Activated CD8-positive, alpha-beta T cell treated with anti-CD3 and anti-CD28 coated beads, Interleukin-2, amount 10 ng/mL, durations not matched to agents 7 days and 5 days (primary cell): Measurements from ENCODE around the gene LETMD1. TPM values are rescaled to one million over a fixed set of nuclear protein-coding genes. Genes with fewer than 3 reads are reported as not detected.

Experiments used
- ATAC-seq: fragments of 150-1000 bp; cut with Tn5 transposase; one replicate; pipeline ENCODE4 v1.10.0; 2021; ENCODE audit warnings: moderate library complexity
- CTCF ChIA-PET: fragments of 350-600 bp; sonication (Branson Sonifier 250); formaldehyde crosslinking; loops from one replicate; lab custom pipeline; 2021; ENCODE audit warnings: antibody characterized with exemption; lab: Charles Lee
- POLR2A ChIA-PET: fragments of 350-600 bp; sonication (Branson Sonifier 250); formaldehyde crosslinking; loops from one replicate; lab custom pipeline; 2021; ENCODE audit warnings: antibody characterized with exemption; lab: Charles Lee
- DNase-seq: peaks from one replicate; pipeline ENCODE4 v3.0.0-alpha.2; 2020
- H3K27ac Mint-ChIP-seq: one replicate; pipeline ENCODE4 v1.8.0; 2021; ENCODE audit warnings: mild to moderate bottlenecking, mixed read lengths
- H3K27me3 Mint-ChIP-seq: one replicate; pipeline ENCODE4 v1.8.0; 2021; ENCODE audit warnings: low read depth, mixed read lengths
- H3K36me3 Mint-ChIP-seq: one replicate; pipeline ENCODE4 v1.8.0; 2021; ENCODE audit warnings: low read depth, mixed read lengths
- H3K4me1 Mint-ChIP-seq: one replicate; pipeline ENCODE4 v1.8.0; 2021; ENCODE audit warnings: low read depth, mixed read lengths
- H3K4me3 Mint-ChIP-seq: one replicate; pipeline ENCODE4 v1.8.0; 2021; ENCODE audit warnings: mild to moderate bottlenecking, mixed read lengths
- H3K9me3 Mint-ChIP-seq: one replicate; pipeline ENCODE4 v1.8.0; 2022; ENCODE audit warnings: mixed read lengths; ENCODE audit not compliant: insufficient read depth
- total RNA-seq, 2 experiments: library from RNA; stranded (reverse); gene quantifications; one replicate each; pipeline ENCODE4 v1.2.3, GENCODE V29; 2021

LETMD1 gene
- total RNA-seq, 2 experiments from 2014 or later: 60.1 to 69.7 TPM

GRCh38 chr12:51055060-51055459 is 6.9 kb downstream of the LETMD1 start:
- no peak overlapping the region for H3K27ac Mint-ChIP-seq
- ChIA-PET CTCF (no interaction called here), POLR2A (interaction anchor here (1.5 kb wide), 1 partner anchor 27 kb away, joined by 4 read pairs; no protein-coding TSS in a partner anchor)

GRCh38 chr12:51056242-51056641 is 8.1 kb downstream of the LETMD1 start:
- Mint-ChIP-seq H3K4me1 (peaks cover 7% of the 10 kb centered on the region), H3K36me3 (peaks cover 65% of the 10 kb centered on the region), H3K4me3 (no peak overlapping the region), H3K9me3 (no peaks in the 10 kb centered on the region), H3K27me3 (no peaks in the 10 kb centered on the region), H3K27ac (no peak overlapping the region)
- DNase-seq (no peak), ATAC-seq (no peak)
- CTCF ChIA-PET: interaction anchor here (1.0 kb wide), 1 partner anchor 142 kb away, joined by 3 read pairs; no protein-coding TSS in a partner anchor
- POLR2A ChIA-PET: interaction anchor here (0.6 to 0.8 kb wide), 3 partner anchors 11 to 70 kb away, joined by 3 to 4 read pairs (median 4); no protein-coding TSS in a partner anchor

More at GRCh38 chr12:51055060-51055459, 6.9 kb downstream of the LETMD1 start:
- Mint-ChIP-seq H3K4me1 (peaks cover 9% of the 10 kb centered on the region), H3K9me3 (no peaks in the 10 kb centered on the region), H3K27me3 (no peaks in the 10 kb centered on the region), H3K4me3 (no peak overlapping the region), H3K36me3 (peaks cover 62% of the 10 kb centered on the region)
- ATAC-seq (no peak), DNase-seq (no peak)

- CTCF ChIA-PET: interaction anchor here (0.7 kb wide), 1 partner anchor 187 kb away, joined by 3 read pairs; no protein-coding TSS in a partner anchor
- DNase-seq: no peak
- Mint-ChIP-seq H3K27me3 (no peaks in the 10 kb centered on the region), H3K36me3 (peaks cover 66% of the 10 kb centered on the region), H3K4me1 (peaks cover 2% of the 10 kb centered on the region), H3K27ac (peak overlapping the region; percentile 28), H3K9me3 (no peaks in the 10 kb centered on the region), H3K4me3 (no peak overlapping the region)
- POLR2A ChIA-PET: interaction anchor here (0.5 kb wide), 1 partner anchor 242 kb away, joined by 3 read pairs; no protein-coding TSS in a partner anchor
- no peak for ATAC-seq
Observed at GRCh38 chr12:51059086-51059485, 11.0 kb downstream of the LETMD1 start.

GRCh38 chr12:51062631-51063397 is 14.7 kb downstream of the LETMD1 start:
- no peak for DNase-seq
- Mint-ChIP-seq H3K36me3 (peaks cover 56% of the 10 kb centered on the region), H3K27ac (no peak overlapping the region), H3K4me3 (no peak overlapping the region), H3K27me3 (no peaks in the 10 kb centered on the region), H3K9me3 (no peaks in the 10 kb centered on the region), H3K4me1 (no peaks in the 10 kb centered on the region)
- ATAC-seq: no peak
- ChIA-PET POLR2A (interaction anchor here (1.2 kb wide), 1 partner anchor 14 kb away, joined by 3 read pairs; no protein-coding TSS in a partner anchor), CTCF (interaction anchor here (0.9 to 1.3 kb wide), 3 partner anchors 16 to 278 kb away, joined by 3 to 4 read pairs (median 3); no protein-coding TSS in a partner anchor)

GRCh38 chr12:51065530-51065929 is 17.4 kb downstream of the LETMD1 start:
- peaks cover 37% of the 10 kb centered on the region for H3K36me3 Mint-ChIP-seq
- no peaks in the 10 kb centered on the region for H3K4me1 Mint-ChIP-seq
- DNase-seq: no peak
- H3K9me3 Mint-ChIP-seq: no peaks in the 10 kb centered on the region
- ATAC-seq: no peak
- no peaks in the 10 kb centered on the region for H3K27me3 Mint-ChIP-seq
- ChIA-PET POLR2A (no interaction called here), CTCF (interaction anchor here (1.0 kb wide), 1 partner anchor 14 kb away, joined by 3 read pairs; no protein-coding TSS in a partner anchor)
- H3K27ac Mint-ChIP-seq: no peak overlapping the region
- no peak overlapping the region for H3K4me3 Mint-ChIP-seq

- no peak overlapping the region for H3K27ac Mint-ChIP-seq
- no peak overlapping the region for H3K4me3 Mint-ChIP-seq
- H3K36me3 Mint-ChIP-seq: peaks cover 28% of the 10 kb centered on the region
- H3K9me3 Mint-ChIP-seq: no peaks in the 10 kb centered on the region
- ChIA-PET POLR2A (no interaction called here), CTCF (no interaction called here)
- H3K27me3 Mint-ChIP-seq: no peaks in the 10 kb centered on the region
- no peaks in the 10 kb centered on the region for H3K4me1 Mint-ChIP-seq
- DNase-seq (no peak), ATAC-seq (no peak)
Observed at GRCh38 chr12:51067229-51067628, 19.1 kb downstream of the LETMD1 start.

GRCh38 chr12:51067771-51068170 is 19.6 kb downstream of the LETMD1 start:
- POLR2A ChIA-PET: no interaction called here
- H3K27me3 Mint-ChIP-seq: no peaks in the 10 kb centered on the region
- no peak overlapping the region for H3K27ac Mint-ChIP-seq
- H3K4me3 Mint-ChIP-seq: no peak overlapping the region
- H3K36me3 Mint-ChIP-seq: peaks cover 25% of the 10 kb centered on the region
- CTCF ChIA-PET: no interaction called here
- no peaks in the 10 kb centered on the region for H3K4me1 Mint-ChIP-seq
- ATAC-seq (no peak), DNase-seq (no peak)
- H3K9me3 Mint-ChIP-seq: no peaks in the 10 kb centered on the region

- no peaks in the 10 kb centered on the region for H3K9me3 Mint-ChIP-seq
- CTCF ChIA-PET: no interaction called here
- no peaks in the 10 kb centered on the region for H3K4me1 Mint-ChIP-seq
- peaks cover 21% of the 10 kb centered on the region for H3K36me3 Mint-ChIP-seq
- H3K27me3 Mint-ChIP-seq: no peaks in the 10 kb centered on the region
- no peak for DNase-seq
- H3K4me3 Mint-ChIP-seq: no peak overlapping the region
- no peak for ATAC-seq
- POLR2A ChIA-PET: interaction anchor here (0.8 to 1.5 kb wide), 2 partner anchors 10 to 13 kb away, joined by 3 read pairs; partner anchors contain the start of gene CSRNP2
- no peak overlapping the region for H3K27ac Mint-ChIP-seq
Observed at GRCh38 chr12:51070004-51070403, 21.9 kb downstream of the LETMD1 start.

- H3K9me3 Mint-ChIP-seq: no peaks in the 10 kb centered on the region
- ChIA-PET CTCF (interaction anchor here (0.5 kb wide), 1 partner anchor 293 kb away, joined by 4 read pairs; no protein-coding TSS in a partner anchor), POLR2A (interaction anchor here (0.6 to 1.4 kb wide), 2 partner anchors 11 to 472 kb away, joined by 3 to 7 read pairs; partner anchors contain the start of gene CSRNP2)
- ATAC-seq: no peak
- DNase-seq: no peak
- H3K27me3 Mint-ChIP-seq: no peaks in the 10 kb centered on the region
- H3K4me1 Mint-ChIP-seq: peaks cover 12% of the 10 kb centered on the region
- no peak overlapping the region for H3K27ac Mint-ChIP-seq
- H3K4me3 Mint-ChIP-seq: no peak overlapping the region
- H3K36me3 Mint-ChIP-seq: peaks cover 20% of the 10 kb centered on the region
Observed at GRCh38 chr12:51071663-51072062, 23.5 kb downstream of the LETMD1 start.

- H3K36me3 Mint-ChIP-seq: peaks cover 14% of the 10 kb centered on the region
- ATAC-seq: no peak
- H3K27ac Mint-ChIP-seq: no peak overlapping the region
- CTCF ChIA-PET: interaction anchor here (1.0 to 1.7 kb wide), 2 partner anchors 266 to 310 kb away, joined by 3 to 7 read pairs; no protein-coding TSS in a partner anchor
- POLR2A ChIA-PET: interaction anchor here (1.1 to 2.5 kb wide), 2 partner anchors 8 to 170 kb away, joined by 3 to 11 read pairs; partner anchors contain the start of gene CSRNP2
- H3K27me3 Mint-ChIP-seq: no peaks in the 10 kb centered on the region
- no peaks in the 10 kb centered on the region for H3K9me3 Mint-ChIP-seq
- peaks cover 16% of the 10 kb centered on the region for H3K4me1 Mint-ChIP-seq
- H3K4me3 Mint-ChIP-seq: no peak overlapping the region
- DNase-seq: no peak
Observed at GRCh38 chr12:51075390-51075789, 27.3 kb downstream of the LETMD1 start.

GRCh38 chr12:51076236-51076930 is 28.3 kb downstream of the LETMD1 start:
- ATAC-seq (no peak), DNase-seq (no peak)
- POLR2A ChIA-PET: interaction anchor here (0.6 to 1.1 kb wide), 2 partner anchors 152 to 169 kb away, joined by 3 read pairs; a partner anchor contains a TSS
- CTCF ChIA-PET: interaction anchor here (1.0 to 1.7 kb wide), 4 partner anchors 14 to 311 kb away, joined by 3 to 7 read pairs (median 3); no protein-coding TSS in a partner anchor
- no peak overlapping the region for H3K27ac Mint-ChIP-seq
- peaks cover 17% of the 10 kb centered on the region for H3K36me3 Mint-ChIP-seq
- peaks cover 16% of the 10 kb centered on the region for H3K4me1 Mint-ChIP-seq
- H3K4me3 Mint-ChIP-seq: no peak overlapping the region
- no peaks in the 10 kb centered on the region for H3K27me3 Mint-ChIP-seq
- H3K9me3 Mint-ChIP-seq: no peaks in the 10 kb centered on the region
